Psoas muscle (tissue), 8 donors: ENCODE results near the gene C1QTNF6. TPM values are rescaled to one million over a fixed set of nuclear protein-coding genes. Genes with fewer than 3 reads are reported as not detected.

Experiments used
- ATAC-seq, 4 donors: fragments of 200-7000 bp; cut with Tn5 transposase; one replicate each; pipeline ENCODE4 v1.9.1; 2020; ENCODE audit warnings: moderate library complexity in 3 of 4, mild to moderate bottlenecking in 2 of 4
- DNase-seq, 2 donors: peaks; one replicate each; pipeline ENCODE4 v3.0.0-alpha.2; 2020
- H3K27ac ChIP-seq: fragments of 200-600 bp; one replicate; pipeline ENCODE4 v1.8.0; 2022
- H3K27me3 ChIP-seq, 3 donors: fragments of 200-600 bp in 1 of 3; one replicate each; pipeline versions ENCODE4 v1.6.1 to v1.8.0; 2013 to 2022; ENCODE audit warnings: low read length in 2 of 3, mild to moderate bottlenecking in 2 of 3, moderate library complexity in 1 of 3; ENCODE audit not compliant: insufficient read depth in 3 of 3
- H3K36me3 ChIP-seq, 2 donors: fragments of 200-600 bp in 1 of 2; one replicate each; pipeline versions ENCODE4 v1.6.1 to v1.8.0; 2013 to 2022; ENCODE audit warnings: low read depth in 1 of 2, mild to moderate bottlenecking in 1 of 2, moderate library complexity in 1 of 2; ENCODE audit not compliant: insufficient read depth in 1 of 2
- H3K4me1 ChIP-seq: fragments of 200-600 bp; one replicate; pipeline ENCODE4 v1.8.0; 2022
- H3K4me3 ChIP-seq: fragments of 200-600 bp; one replicate; pipeline ENCODE4 v1.8.0; 2022; ENCODE audit warnings: mild to moderate bottlenecking
- H3K9me3 ChIP-seq: fragments of 200-600 bp; one replicate; pipeline ENCODE4 v1.8.0; 2022
- WGBS, 3 donors: extraction: QIAGEN DNeasy Blood & Tissue Kit; methylation state at CpG; one replicate each; pipeline versions ENCODE4 v1.1.6 to v1.1.7; 2013; 5-methylcytosine and 5-hydroxymethylcytosine counted together
- intact Hi-C, 2 donors: fragments of 100-400 bp; cut with DNase I; formaldehyde crosslinking; loops; one replicate each; pipeline versions ENCODE4 v1.11.0 to v1.14.2; 2022
- polyA plus RNA-seq, 3 donors: library from polyadenylated mRNA; stranded (reverse); fragments of 200-250 nt; gene quantifications; one replicate each; pipeline ENCODE4 v1.2.3, GENCODE V29; 2013
- total RNA-seq, 4 donors: library from RNA; stranded (reverse); fragmentation: NEBNext Ultra II Directional in 2 of 4; extraction: Animal tissue kit (Norgen Biotek cat#: 25700) in 2 of 4; gene quantifications; one replicate each; pipeline versions ENCODE4 v1.2.1 to v1.2.4, GENCODE V29; 2021 to 2023
- TF ChIP-seq, protein P1 (sequence below): fragments of 200-600 bp; IDR thresholded peaks from one replicate; pipeline ENCODE4 v1.8.0; 2022; ENCODE audit warnings: antibody characterized with exemption
- donor health status: healthy with polysubstance abuse.
- donor health status: DM: no; HTN: no; CAD: no; lungs with moderate emphysema.
- donor health status: Bipolar disorder and iron deficiency.
- donor health status: healthy.
- donor health status: DM: yes; HTN: yes; CAD: no.
- donor health status: DM: no; HTN: no; CAD: no.
- donor health status: DM: no; HTN: no; CAD: no.
- donor health status: DM: yes; HTN: yes; CAD: no.

C1QTNF6 gene
- total and polyA plus RNA-seq, 7 donors, result 0.66 to 8.2 (median 1.0) TPM

DNA sequence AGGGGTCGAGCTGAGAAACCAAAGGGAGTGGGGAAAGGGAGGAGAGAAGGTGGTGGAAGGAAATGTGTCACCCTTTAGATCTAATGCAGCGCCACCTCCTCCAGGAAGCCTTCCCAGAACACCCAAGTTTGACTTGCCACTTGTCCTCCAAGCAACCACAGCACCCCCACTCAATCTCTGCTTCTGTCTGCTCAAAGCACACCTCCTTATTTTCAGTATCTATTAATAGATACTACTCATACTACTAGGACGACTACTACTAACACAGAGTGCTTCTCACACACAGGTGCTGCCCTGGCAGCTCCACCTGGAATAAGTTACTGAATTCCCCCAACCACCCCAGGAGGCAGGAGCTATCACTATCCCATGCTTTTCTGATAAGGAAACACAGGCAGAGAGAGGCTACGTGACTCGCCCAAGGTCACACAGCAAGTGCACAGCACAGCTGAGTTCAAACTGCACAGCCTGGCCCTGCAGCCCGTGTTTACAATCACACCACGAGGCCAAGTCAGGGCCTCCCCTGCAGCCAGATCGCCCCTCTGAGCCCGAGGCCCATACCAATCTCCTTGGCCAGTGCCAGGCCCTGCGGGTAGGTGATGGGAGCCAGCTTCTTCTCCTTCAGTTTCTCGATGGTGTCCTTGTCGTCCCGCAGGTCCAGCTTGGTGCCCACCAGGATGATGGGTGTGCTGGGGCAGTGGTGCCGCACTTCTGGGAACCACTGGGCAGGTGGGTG lies 42.8 kb upstream of the C1QTNF6 start:
- no peaks in the 10 kb centered on the region for H3K9me3 ChIP-seq
- H3K27me3 ChIP-seq, result peaks cover 0 to 52% (median 11%) of the 10 kb centered on the region in 3 donors
- no peak overlapping the region for H3K4me3 ChIP-seq
- 69 to 74% (median 73%) methylated on average over 14 of the region's 14 CpGs for WGBS, 3 donors
- ATAC-seq (no peak), DNase-seq (peak in 1 of 2 donors; percentile 8)
- intact Hi-C loops, result no loop called here
- H3K27ac ChIP-seq, result no peak overlapping the region
- no peaks in the 10 kb centered on the region for H3K36me3 ChIP-seq
- H3K4me1 ChIP-seq, result no peaks in the 10 kb centered on the region
- TF ChIP-seq, protein P1, sequence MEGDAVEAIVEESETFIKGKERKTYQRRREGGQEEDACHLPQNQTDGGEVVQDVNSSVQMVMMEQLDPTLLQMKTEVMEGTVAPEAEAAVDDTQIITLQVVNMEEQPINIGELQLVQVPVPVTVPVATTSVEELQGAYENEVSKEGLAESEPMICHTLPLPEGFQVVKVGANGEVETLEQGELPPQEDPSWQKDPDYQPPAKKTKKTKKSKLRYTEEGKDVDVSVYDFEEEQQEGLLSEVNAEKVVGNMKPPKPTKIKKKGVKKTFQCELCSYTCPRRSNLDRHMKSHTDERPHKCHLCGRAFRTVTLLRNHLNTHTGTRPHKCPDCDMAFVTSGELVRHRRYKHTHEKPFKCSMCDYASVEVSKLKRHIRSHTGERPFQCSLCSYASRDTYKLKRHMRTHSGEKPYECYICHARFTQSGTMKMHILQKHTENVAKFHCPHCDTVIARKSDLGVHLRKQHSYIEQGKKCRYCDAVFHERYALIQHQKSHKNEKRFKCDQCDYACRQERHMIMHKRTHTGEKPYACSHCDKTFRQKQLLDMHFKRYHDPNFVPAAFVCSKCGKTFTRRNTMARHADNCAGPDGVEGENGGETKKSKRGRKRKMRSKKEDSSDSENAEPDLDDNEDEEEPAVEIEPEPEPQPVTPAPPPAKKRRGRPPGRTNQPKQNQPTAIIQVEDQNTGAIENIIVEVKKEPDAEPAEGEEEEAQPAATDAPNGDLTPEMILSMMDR, result no peak

DNA sequence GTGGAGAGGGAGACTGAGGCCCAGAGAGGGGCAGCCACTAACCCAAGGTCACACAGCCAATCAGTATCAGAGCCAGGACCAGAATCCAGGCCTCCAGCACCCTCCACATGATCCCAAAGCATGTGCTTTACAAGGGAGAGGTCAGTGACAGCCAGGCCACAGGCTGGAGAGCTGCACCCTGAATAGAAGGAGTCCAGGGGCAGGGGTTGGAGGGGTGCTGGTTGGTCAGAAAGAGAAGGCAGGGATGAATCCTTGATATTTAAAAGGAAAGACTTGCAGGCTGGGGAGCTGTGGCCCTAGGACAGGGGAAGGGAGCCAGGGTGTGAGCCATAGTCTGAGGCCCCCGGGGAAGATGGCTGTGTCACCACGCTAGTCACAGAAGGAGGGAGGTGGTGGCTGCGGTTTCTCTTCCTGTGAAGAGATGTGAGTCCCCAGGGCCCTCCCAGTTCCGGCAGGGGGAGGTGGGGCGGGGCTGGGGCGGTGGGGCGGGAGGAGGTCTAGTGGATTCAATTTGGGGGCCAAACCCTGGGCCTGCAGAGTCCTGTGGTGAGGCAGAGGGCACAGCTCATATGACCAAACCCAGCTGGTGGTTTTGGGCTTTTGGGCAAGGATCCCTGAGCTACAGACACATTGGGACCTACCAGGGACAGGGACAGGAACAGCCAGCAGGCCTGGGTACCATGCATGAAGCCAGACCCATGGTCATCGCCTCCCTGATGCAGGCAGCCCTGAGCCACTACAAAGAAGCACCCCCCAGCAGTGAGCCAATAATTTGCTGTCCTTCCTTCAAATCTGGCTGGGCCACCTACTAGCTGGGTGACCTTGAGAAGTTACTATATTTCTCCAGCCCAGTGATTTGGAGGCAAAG lies 42.0 kb upstream of the C1QTNF6 start:
- Histone ChIP-seq H3K36me3 (no peaks in the 10 kb centered on the region), H3K27me3 (peaks cover 0 to 46% (median 6%) of the 10 kb centered on the region in 3 donors), H3K4me3 (no peak overlapping the region), H3K27ac (no peak overlapping the region), H3K4me1 (no peaks in the 10 kb centered on the region), H3K9me3 (no peaks in the 10 kb centered on the region)
- ATAC-seq, result peak in 2 of 4 donors; percentile 28 to 36
- DNase-seq, result peak in 1 of 2 donors; percentile 72
- 48 to 60% (median 50%) methylated on average over 8 of the region's 8 CpGs for WGBS, 3 donors
- intact Hi-C loops, result no loop called here
- TF ChIP-seq, protein P1, result no peak

DNA sequence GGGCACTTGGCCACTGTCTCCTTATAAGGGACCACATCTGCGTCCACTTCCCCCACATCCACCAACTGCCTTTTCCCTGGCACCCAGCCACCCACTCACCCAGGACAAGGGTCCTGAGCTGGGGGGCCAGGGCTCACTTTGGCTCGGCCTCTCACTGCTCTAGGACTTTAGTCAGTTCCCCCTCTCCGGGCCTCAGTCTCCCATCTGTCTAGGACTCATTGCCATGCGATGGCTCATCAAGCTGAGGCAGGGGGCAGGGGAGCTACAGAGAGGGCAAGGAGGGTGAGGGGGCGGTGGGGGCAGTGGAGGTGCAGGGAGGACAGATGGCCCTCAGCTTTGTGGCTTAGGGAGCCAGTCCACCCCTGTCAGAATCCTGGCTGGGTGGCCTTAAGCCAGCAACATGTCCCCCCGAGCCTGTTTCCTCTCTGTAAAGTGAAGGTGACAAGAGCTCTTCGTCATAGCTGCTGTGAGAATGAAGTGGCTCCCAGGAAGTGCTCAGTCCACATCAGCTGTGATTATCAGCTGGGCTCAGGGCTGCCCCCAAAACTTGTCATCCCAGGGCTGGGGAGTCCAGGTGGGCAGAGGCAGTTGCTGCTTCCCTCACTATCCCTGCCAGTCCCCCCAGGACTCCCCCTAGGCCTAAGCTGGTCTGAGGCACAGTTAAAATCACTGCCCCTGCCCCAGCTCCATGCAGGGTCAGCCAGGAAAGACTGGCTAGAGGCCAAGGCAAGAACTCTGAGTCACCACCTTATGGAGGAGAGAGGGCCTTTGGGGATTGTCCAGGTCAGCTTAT lies 41.2 kb upstream of the C1QTNF6 start:
- Histone ChIP-seq H3K4me3 (no peak overlapping the region), H3K27ac (no peak overlapping the region), H3K36me3 (no peaks in the 10 kb centered on the region), H3K4me1 (no peaks in the 10 kb centered on the region), H3K27me3 (peaks cover 0 to 42% (median 4%) of the 10 kb centered on the region in 3 donors), H3K9me3 (no peaks in the 10 kb centered on the region)
- whole genome bisulfite sequencing, 3 donors, result 43 to 64% (median 62%) methylated on average over 7 of the region's 7 CpGs
- intact Hi-C loops, result no loop called here
- TF ChIP-seq, protein P1, result no peak
- DNase-seq (no peak), ATAC-seq (no peak)

DNA sequence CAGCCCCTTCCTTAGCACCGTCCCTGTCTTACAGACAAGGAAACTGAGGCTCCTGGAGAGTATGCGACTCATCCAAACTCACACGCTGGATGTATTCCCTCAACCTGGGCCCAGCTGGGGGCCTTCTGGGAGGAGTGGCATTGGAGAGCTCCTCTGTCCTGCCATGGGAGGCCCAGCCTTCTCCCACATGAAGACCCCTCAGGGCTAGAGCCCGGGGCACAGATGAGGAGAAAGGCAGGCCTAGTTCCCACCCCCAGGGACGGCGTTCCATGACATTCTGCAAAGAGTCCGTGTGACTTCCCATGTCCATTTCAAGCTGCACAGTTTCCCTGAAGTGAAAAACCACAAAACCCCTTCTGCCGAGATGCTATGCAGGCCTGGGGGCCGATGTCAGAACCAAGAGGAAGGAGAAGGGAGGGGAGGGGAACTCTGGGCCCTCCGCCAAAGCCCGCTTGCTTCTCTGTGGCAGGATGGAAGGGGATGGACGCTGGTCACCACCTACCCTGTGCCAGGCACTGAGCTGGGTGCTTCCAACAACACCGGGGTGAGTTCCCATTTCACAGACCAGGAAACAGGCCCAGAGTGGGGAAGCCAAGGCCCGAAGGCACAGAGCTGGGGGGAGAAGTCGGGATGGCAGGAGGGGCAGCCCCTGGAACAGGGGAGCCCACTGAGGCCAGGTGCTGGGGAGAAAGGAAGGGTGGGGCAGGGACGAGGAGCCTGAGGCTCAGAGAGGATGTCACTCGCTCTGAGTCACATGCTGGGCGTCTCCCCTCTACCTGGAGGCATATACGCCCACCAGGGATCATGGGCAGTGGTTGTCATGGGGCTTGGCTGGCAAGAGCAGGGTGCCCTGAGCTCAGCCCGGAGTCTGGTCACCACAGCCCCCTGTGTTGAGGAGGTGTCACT lies 40.3 kb upstream of the C1QTNF6 start:
- intact Hi-C loops, result no loop called here
- H3K27ac ChIP-seq, result no peak overlapping the region
- ATAC-seq (peak in 1 of 4 donors; percentile 16), DNase-seq (peak in 1 of 2 donors; percentile 53)
- H3K9me3 ChIP-seq, result no peaks in the 10 kb centered on the region
- no peak overlapping the region for H3K4me3 ChIP-seq
- H3K36me3 ChIP-seq, result no peaks in the 10 kb centered on the region
- WGBS, 3 donors, result 43 to 56% (median 51%) methylated on average over 18 to 20 of the region's 20 CpGs
- peaks cover 0 to 41% (median 0%) of the 10 kb centered on the region in 3 donors for H3K27me3 ChIP-seq
- H3K4me1 ChIP-seq, result no peaks in the 10 kb centered on the region
- TF ChIP-seq, protein P1, result no peak
